BLaER1 (cell line): Measurements from ENCODE around the gene TCERG1L.
A peak's percentile ranks its signal among the peaks of the same experiment; 100 is the strongest.

Source experiments
- H3K27ac ChIP-seq: shearing (Covaris generic); formaldehyde crosslinking; 2 replicates; pipeline ENCODE4 v1.8.1; 2022
- H3K27me3 ChIP-seq: shearing (Covaris generic); formaldehyde crosslinking; 2 replicates; pipeline ENCODE4 v1.8.1; 2022
- H3K36me3 ChIP-seq: shearing (Covaris generic); formaldehyde crosslinking; 2 replicates; pipeline ENCODE4 v1.8.1; 2022
- H3K4me1 ChIP-seq: shearing (Covaris generic); formaldehyde crosslinking; 2 replicates; pipeline ENCODE4 v1.8.1; 2022
- H3K4me2 ChIP-seq: shearing (Covaris generic); formaldehyde crosslinking; 2 replicates; pipeline ENCODE4 v1.8.1; 2022
- H3K4me3 ChIP-seq: shearing (Covaris generic); formaldehyde crosslinking; 2 replicates; pipeline ENCODE4 v1.8.1; 2022
- H3K9ac ChIP-seq: shearing (Covaris generic); formaldehyde crosslinking; 2 replicates; pipeline ENCODE4 v1.8.1; 2022
- H3K9me3 ChIP-seq: shearing (Covaris generic); formaldehyde crosslinking; 2 replicates; pipeline ENCODE4 v1.8.1; 2022
- H4K20me1 ChIP-seq: shearing (Covaris generic); formaldehyde crosslinking; 2 replicates; pipeline ENCODE4 v1.8.1; 2022
- Cebpa-rat ChIP-seq: shearing (Covaris generic); IDR thresholded peaks from 2 replicates; pipeline ENCODE4 v1.8.1; 2022

The TCERG1L gene

GRCh38 chr10:131226446-131227162 lies 84.9 kb downstream of the TCERG1L start:
- H3K4me2 ChIP-seq: peak overlapping the region; percentile 95
- peaks cover 25% of the 10 kb centered on the region; the same call in 1 of the 2 replicates for H3K36me3 ChIP-seq
- peaks cover 17% of the 10 kb centered on the region for H4K20me1 ChIP-seq
- H3K9ac ChIP-seq: no peak overlapping the region
- no peaks in the 10 kb centered on the region for H3K9me3 ChIP-seq
- H3K27ac ChIP-seq: peak overlapping the region; percentile 35
- no peaks in the 10 kb centered on the region for H3K27me3 ChIP-seq
- H3K4me1 ChIP-seq: peaks cover 95% of the 10 kb centered on the region
- no peak for TF ChIP-seq Cebpa-rat
- H3K4me3 ChIP-seq: no peak overlapping the region; the same call in 1 of the 2 replicates

GRCh38 chr10:131224106-131224505 lies 87.4 kb downstream of the TCERG1L start:
- no peak for TF ChIP-seq Cebpa-rat
- no peaks in the 10 kb centered on the region for H3K9me3 ChIP-seq
- peaks cover 11% of the 10 kb centered on the region for H4K20me1 ChIP-seq
- peak overlapping the region; percentile 43; the same call in 1 of the 2 replicates for H3K9ac ChIP-seq
- H3K4me2 ChIP-seq: peak overlapping the region; percentile 95
- H3K27ac ChIP-seq: peak overlapping the region; percentile 80
- H3K36me3 ChIP-seq: peaks cover 33% of the 10 kb centered on the region
- no peaks in the 10 kb centered on the region for H3K27me3 ChIP-seq
- H3K4me1 ChIP-seq: peaks cover 95% of the 10 kb centered on the region
- peak overlapping the region; percentile 11; the same call in 1 of the 2 replicates for H3K4me3 ChIP-seq

GRCh38 chr10:131223422-131223821 lies 88.1 kb downstream of the TCERG1L start:
- Histone ChIP-seq H3K27ac (peak overlapping the region; percentile 80), H3K36me3 (peaks cover 39% of the 10 kb centered on the region), H3K27me3 (no peaks in the 10 kb centered on the region), H3K4me3 (peak overlapping the region; percentile 48; the same call in 1 of the 2 replicates), H3K9ac (peak overlapping the region; percentile 49; the same call in 1 of the 2 replicates), H3K4me1 (peaks cover 98% of the 10 kb centered on the region), H3K4me2 (peak overlapping the region; percentile 95), H4K20me1 (peaks cover 11% of the 10 kb centered on the region), H3K9me3 (no peaks in the 10 kb centered on the region)
- TF ChIP-seq Cebpa-rat: no peak

- no peak for TF ChIP-seq Cebpa-rat
- Histone ChIP-seq H3K27ac (peak overlapping the region; percentile 80), H3K4me1 (peaks cover 100% of the 10 kb centered on the region), H4K20me1 (peaks cover 11% of the 10 kb centered on the region), H3K4me2 (peak overlapping the region; percentile 95), H3K9me3 (no peaks in the 10 kb centered on the region), H3K36me3 (peaks cover 40% of the 10 kb centered on the region), H3K9ac (peak overlapping the region; percentile 49), H3K4me3 (peak overlapping the region; percentile 48), H3K27me3 (no peaks in the 10 kb centered on the region)
Measured at GRCh38 chr10:131222986-131223385, 88.5 kb downstream of the TCERG1L start.

- peaks cover 30% of the 10 kb centered on the region for H3K36me3 ChIP-seq
- no peaks in the 10 kb centered on the region for H3K27me3 ChIP-seq
- H3K4me2 ChIP-seq: peak overlapping the region; percentile 95
- TF ChIP-seq Cebpa-rat: peak; percentile 48; the same call in 1 of the 2 replicates
- H3K4me1 ChIP-seq: peaks cover 100% of the 10 kb centered on the region
- H3K27ac ChIP-seq: peak overlapping the region; percentile 80
- peaks cover 2% of the 10 kb centered on the region; the same call in 1 of the 2 replicates for H4K20me1 ChIP-seq
- H3K9me3 ChIP-seq: no peaks in the 10 kb centered on the region
- peak overlapping the region; percentile 12; the same call in 1 of the 2 replicates for H3K4me3 ChIP-seq
- peak overlapping the region; percentile 49 for H3K9ac ChIP-seq
Measured at GRCh38 chr10:131221632-131222277, 89.8 kb downstream of the TCERG1L start.

GRCh38 chr10:131220601-131221171 lies 90.8 kb downstream of the TCERG1L start:
- peaks cover 19% of the 10 kb centered on the region for H3K36me3 ChIP-seq
- no peaks in the 10 kb centered on the region for H3K9me3 ChIP-seq
- H3K4me3 ChIP-seq: peak overlapping the region; percentile 12; the same call in 1 of the 2 replicates
- no peak for TF ChIP-seq Cebpa-rat
- peak overlapping the region; percentile 80 for H3K27ac ChIP-seq
- no peaks in the 10 kb centered on the region for H3K27me3 ChIP-seq
- peak overlapping the region; percentile 95 for H3K4me2 ChIP-seq
- H3K9ac ChIP-seq: peak overlapping the region; percentile 52; the same call in 1 of the 2 replicates
- no peaks in the 10 kb centered on the region for H4K20me1 ChIP-seq
- peaks cover 100% of the 10 kb centered on the region for H3K4me1 ChIP-seq

- H3K4me1 ChIP-seq: peaks cover 100% of the 10 kb centered on the region
- H3K36me3 ChIP-seq: peaks cover 19% of the 10 kb centered on the region
- H3K9ac ChIP-seq: peak overlapping the region; percentile 52; the same call in 1 of the 2 replicates
- H3K27me3 ChIP-seq: no peaks in the 10 kb centered on the region
- no peaks in the 10 kb centered on the region for H3K9me3 ChIP-seq
- peak overlapping the region; percentile 80 for H3K27ac ChIP-seq
- H3K4me3 ChIP-seq: peak overlapping the region; percentile 15; the same call in 1 of the 2 replicates
- H3K4me2 ChIP-seq: peak overlapping the region; percentile 95
- no peaks in the 10 kb centered on the region for H4K20me1 ChIP-seq
- TF ChIP-seq Cebpa-rat: no peak
Measured at GRCh38 chr10:131219955-131220489, 91.5 kb downstream of the TCERG1L start.

- Histone ChIP-seq H3K4me3 (no peak overlapping the region), H3K36me3 (peaks cover 24% of the 10 kb centered on the region), H3K4me2 (peak overlapping the region; percentile 95), H3K9ac (0 out of 2 replicates have a peak overlapping the region, but pooled peaks have one; percentile 52), H3K27ac (peak overlapping the region; percentile 80), H4K20me1 (no peaks in the 10 kb centered on the region), H3K4me1 (peaks cover 100% of the 10 kb centered on the region), H3K27me3 (no peaks in the 10 kb centered on the region), H3K9me3 (no peaks in the 10 kb centered on the region)
- no peak for TF ChIP-seq Cebpa-rat
Measured at GRCh38 chr10:131219584-131219886, 92.0 kb downstream of the TCERG1L start.

GRCh38 chr10:131218811-131219583 lies 92.5 kb downstream of the TCERG1L start:
- H3K4me2 ChIP-seq: peak overlapping the region; percentile 95

More at GRCh38 chr10:131218811-131219583, 92.5 kb downstream of the TCERG1L start:
- H3K9ac ChIP-seq: 0 out of 2 replicates have a peak overlapping the region, but pooled peaks have one; percentile 18
- H3K4me1 ChIP-seq: peaks cover 100% of the 10 kb centered on the region
- no peaks in the 10 kb centered on the region for H3K27me3 ChIP-seq
- no peaks in the 10 kb centered on the region for H4K20me1 ChIP-seq
- peaks cover 29% of the 10 kb centered on the region for H3K36me3 ChIP-seq
- H3K27ac ChIP-seq: peak overlapping the region; percentile 80
- H3K9me3 ChIP-seq: no peaks in the 10 kb centered on the region
- TF ChIP-seq Cebpa-rat: no peak
- H3K4me3 ChIP-seq: no peak overlapping the region
